Calu3 (cell line): ENCODE data around the gene ERCC2. TPM values are rescaled to one million over a fixed set of nuclear protein-coding genes. Genes with fewer than 3 reads are reported as not detected.

Experiments used
- BruUV-seq: library from RNA; stranded (reverse); fragments of 400-500 nt; replicated peaks from 2 replicates; lab custom pipeline; 2021; lab: Mats Ljungman, UMichigan
- CTCF ChIA-PET: fragments of 300-600 bp; sonication (Branson Sonifier 250); formaldehyde crosslinking; loops from one replicate; lab custom pipeline; 2022; ENCODE audit warnings: antibody characterized with exemption; lab: Charles Lee
- DNase-seq: peaks from one replicate; pipeline ENCODE4 v3.0.0; 2022
- H3K27ac Mint-ChIP-seq: one replicate; pipeline ENCODE4 v1.8.0; 2022; ENCODE audit warnings: mixed read lengths; ENCODE audit not compliant: unreplicated experiment
- H3K27me3 Mint-ChIP-seq: one replicate; pipeline ENCODE4 v1.8.0; 2022; ENCODE audit warnings: mixed read lengths; ENCODE audit not compliant: unreplicated experiment
- H3K36me3 Mint-ChIP-seq: one replicate; pipeline ENCODE4 v1.8.0; 2022; ENCODE audit warnings: mild to moderate bottlenecking, moderate library complexity, mixed read lengths; ENCODE audit not compliant: insufficient read depth, unreplicated experiment
- H3K4me1 Mint-ChIP-seq: one replicate; pipeline ENCODE4 v1.8.0; 2022; ENCODE audit warnings: mild to moderate bottlenecking, low read depth, mixed read lengths; ENCODE audit not compliant: unreplicated experiment
- H3K4me3 Mint-ChIP-seq: one replicate; pipeline ENCODE4 v1.8.0; 2022; ENCODE audit warnings: mild to moderate bottlenecking, low read depth, moderate library complexity, mixed read lengths; ENCODE audit not compliant: unreplicated experiment
- H3K9me3 Mint-ChIP-seq: one replicate; pipeline ENCODE4 v1.8.0; 2022; ENCODE audit warnings: low read depth, mixed read lengths; ENCODE audit not compliant: unreplicated experiment
- CTCF ChIP-seq: fragments of 200-600 bp; IDR thresholded peaks from one replicate; pipeline ENCODE4 v1.8.0; 2022; ENCODE audit warnings: antibody characterized with exemption; ENCODE audit not compliant: unreplicated experiment
- intact Hi-C: fragments of 100-400 bp; cut with micrococcal nuclease; formaldehyde crosslinking; loops from one replicate; pipeline ENCODE4 v1.10.0; 2022; ENCODE audit not compliant: unreplicated experiment
- total RNA-seq: library from RNA; stranded (reverse); gene quantifications from 2 replicates; pipeline ENCODE4 v1.2.3, GENCODE V29; 2022

Gene ERCC2
- total RNA-seq, 1 experiment from 2014 or later: 56.4 TPM

GRCh38 chr19:45350477-45351058 lies 19.8 kb downstream of the ERCC2 start:
- no peak for DNase-seq
- CTCF ChIA-PET: interaction anchor here (1.0 kb wide), 1 partner anchor 12 kb away, joined by 6 read pairs; no protein-coding TSS in a partner anchor

GRCh38 chr19:45349430-45349941 lies 20.9 kb downstream of the ERCC2 start:
- CTCF ChIA-PET: interaction anchor here (0.6 kb wide), 1 partner anchor 488 kb away, joined by 5 read pairs; no protein-coding TSS in a partner anchor
- H3K27ac Mint-ChIP-seq: no peak overlapping the region

More at GRCh38 chr19:45350477-45351058, 19.8 kb downstream of the ERCC2 start:
- H3K4me1 Mint-ChIP-seq: no peaks in the 10 kb centered on the region
- intact Hi-C loops: no loop called here
- H3K27me3 Mint-ChIP-seq: no peaks in the 10 kb centered on the region
- H3K9me3 Mint-ChIP-seq: no peaks in the 10 kb centered on the region
- peaks cover 44% of the 10 kb centered on the region for H3K36me3 Mint-ChIP-seq
- TF ChIP-seq CTCF: no peak
- no peak overlapping the region for H3K4me3 Mint-ChIP-seq
- BruUV-seq: no TSS peak
- H3K27ac Mint-ChIP-seq: no peak overlapping the region

GRCh38 chr19:45349126-45349415 lies 21.3 kb downstream of the ERCC2 start:
- Mint-ChIP-seq H3K4me1 (no peaks in the 10 kb centered on the region), H3K9me3 (no peaks in the 10 kb centered on the region)

More at GRCh38 chr19:45349430-45349941, 20.9 kb downstream of the ERCC2 start:
- no TSS peak for BruUV-seq
- H3K4me3 Mint-ChIP-seq: no peak overlapping the region
- TF ChIP-seq CTCF: no peak
- H3K36me3 Mint-ChIP-seq: peaks cover 44% of the 10 kb centered on the region
- no peaks in the 10 kb centered on the region for H3K27me3 Mint-ChIP-seq
- H3K9me3 Mint-ChIP-seq: no peaks in the 10 kb centered on the region
- no peaks in the 10 kb centered on the region for H3K4me1 Mint-ChIP-seq
- DNase-seq: no peak
- intact Hi-C loops: no loop called here

GRCh38 chr19:45348367-45349125 lies 21.8 kb downstream of the ERCC2 start:
- Mint-ChIP-seq H3K4me1 (no peaks in the 10 kb centered on the region), H3K4me3 (no peak overlapping the region), H3K36me3 (peaks cover 38% of the 10 kb centered on the region), H3K9me3 (no peaks in the 10 kb centered on the region), H3K27me3 (no peaks in the 10 kb centered on the region), H3K27ac (no peak overlapping the region)
- CTCF ChIA-PET: no interaction called here
- DNase-seq: no peak
- no TSS peak for BruUV-seq
- intact Hi-C loops: no loop called here
- TF ChIP-seq CTCF: no peak

More at GRCh38 chr19:45349126-45349415, 21.3 kb downstream of the ERCC2 start:
- CTCF ChIA-PET: no interaction called here
- intact Hi-C loops: no loop called here
- no peak for TF ChIP-seq CTCF
- Mint-ChIP-seq H3K4me3 (no peak overlapping the region), H3K36me3 (peaks cover 40% of the 10 kb centered on the region), H3K27ac (no peak overlapping the region), H3K27me3 (no peaks in the 10 kb centered on the region)
- no peak for DNase-seq
- BruUV-seq: no TSS peak
